WI38 (cell line): ENCODE results near the gene FAM210A.

Experiments used
- H3K4me3 ChIP-seq: 2 replicates; pipeline ENCODE4 v1.5.1; 2011; ENCODE audit warnings: low read depth, mild to moderate bottlenecking, control low read depth, low read length
- CTCF ChIP-seq: IDR thresholded peaks from 2 replicates; pipeline ENCODE4 v1.5.1; 2012; ENCODE audit warnings: low read depth, mild to moderate bottlenecking, control low read depth, low read length

FAM210A gene

GRCh38 chr18:13624563-13625237 lies 101.7 kb downstream of the FAM210A start:
- TF ChIP-seq CTCF, result no peak
- no peak overlapping the region for H3K4me3 ChIP-seq

GRCh38 chr18:13623871-13624270 lies 102.5 kb downstream of the FAM210A start:
- no peak overlapping the region for H3K4me3 ChIP-seq
- TF ChIP-seq CTCF, result no peak

- no peak for TF ChIP-seq CTCF
- no peak overlapping the region for H3K4me3 ChIP-seq
Observed at GRCh38 chr18:13623348-13623747, 103.0 kb downstream of the FAM210A start.

GRCh38 chr18:13622751-13623150 lies 103.6 kb downstream of the FAM210A start:
- TF ChIP-seq CTCF, result no peak
- no peak overlapping the region for H3K4me3 ChIP-seq

- no peak overlapping the region for H3K4me3 ChIP-seq
- TF ChIP-seq CTCF, result no peak
Observed at GRCh38 chr18:13621886-13622619, 104.3 kb downstream of the FAM210A start.

GRCh38 chr18:13621446-13621849 lies 104.9 kb downstream of the FAM210A start:
- no peak for TF ChIP-seq CTCF
- no peak overlapping the region for H3K4me3 ChIP-seq

- no peak overlapping the region for H3K4me3 ChIP-seq
- no peak for TF ChIP-seq CTCF
Observed at GRCh38 chr18:13620818-13621445, 105.4 kb downstream of the FAM210A start.
